ENCODE data around the gene GHR.

- TF ChIP-seq CTCF (IDR thresholded peaks at IDR 0.05) (no peak), EP300 (IDR thresholded peaks at IDR 0.05) (no peak)
Measured at GRCh38 chr5:42516282-42517042, 93.2 kb downstream of the GHR start.
